CD4-positive, alpha-beta T cell (primary cell): ENCODE data around the gene MYH10. TPM values are rescaled to one million over a fixed set of nuclear protein-coding genes. Genes with fewer than 3 reads are reported as not detected.

Source experiments
- ATAC-seq: fragments of 200-7000 bp; cut with Tn5 transposase; one replicate; pipeline ENCODE4 v1.10.0; 2022; ENCODE audit warnings: mild to moderate bottlenecking; ENCODE audit not compliant: poor library complexity
- CTCF ChIA-PET: fragments of 350-600 bp; sonication (Branson Sonifier 250); formaldehyde crosslinking; loops from one replicate; lab custom pipeline; 2021; ENCODE audit warnings: antibody characterized with exemption, inconsistent platforms; lab: Charles Lee
- POLR2A ChIA-PET: fragments of 350-600 bp; sonication (Branson Sonifier 250); formaldehyde crosslinking; loops from one replicate; lab custom pipeline; 2021; ENCODE audit warnings: antibody characterized with exemption, inconsistent platforms; lab: Charles Lee
- DNase-seq, 14 experiments: peaks; one replicate each; pipeline ENCODE4 v3.0.0-alpha.2; 2013 to 2020; ENCODE audit warnings: mixed read lengths in 2 of 14
- H3K27ac ChIP-seq, 2 donors: one replicate each; pipeline versions ENCODE4 v1.5.1 to v1.7.0; 2013; ENCODE audit warnings: low read length in 2 of 2, low read depth in 1 of 2, mild to moderate bottlenecking in 1 of 2
- H3K27me3 ChIP-seq, 2 experiments: 1 replicate in 1 of 2; 2 replicates in 1 of 2; pipeline versions ENCODE4 v1.6.1 to v1.7.0; 2013; ENCODE audit warnings: low read length in 2 of 2, control low read depth in 1 of 2, mild to moderate bottlenecking in 1 of 2, moderate library complexity in 1 of 2; ENCODE audit not compliant: insufficient read depth in 2 of 2, control insufficient read depth in 1 of 2
- H3K36me3 ChIP-seq: one replicate; pipeline ENCODE4 v1.6.1; 2013; ENCODE audit warnings: low read length, control low read depth; ENCODE audit not compliant: insufficient read depth
- H3K4me1 ChIP-seq: one replicate; pipeline ENCODE4 v1.6.1; 2013; ENCODE audit warnings: low read length, control low read depth; ENCODE audit not compliant: insufficient read depth
- H3K4me3 ChIP-seq: one replicate; pipeline ENCODE4 v1.5.1; 2013; ENCODE audit warnings: mild to moderate bottlenecking, low read length, moderate library complexity
- H3K9me3 ChIP-seq, 2 experiments: 1 replicate in 1 of 2; 2 replicates in 1 of 2; pipeline versions ENCODE4 v1.6.1 to v1.7.0; 2013; ENCODE audit warnings: low read length in 2 of 2, mild to moderate bottlenecking in 2 of 2, control low read depth in 1 of 2, moderate library complexity in 1 of 2; ENCODE audit not compliant: control insufficient read depth in 1 of 2, insufficient read depth in 1 of 2
- H3K27ac Mint-ChIP-seq: one replicate; pipeline ENCODE4 v1.8.0; 2020; ENCODE audit warnings: mixed read lengths
- H3K27me3 Mint-ChIP-seq: one replicate; pipeline ENCODE4 v1.8.0; 2021; ENCODE audit warnings: mixed read lengths
- H3K36me3 Mint-ChIP-seq: one replicate; pipeline ENCODE4 v1.8.0; 2021; ENCODE audit warnings: low read depth, mixed read lengths
- H3K4me1 Mint-ChIP-seq: one replicate; pipeline ENCODE4 v1.8.0; 2021; ENCODE audit warnings: low read depth, mixed read lengths
- H3K4me3 Mint-ChIP-seq: one replicate; pipeline ENCODE4 v1.8.0; 2020; ENCODE audit warnings: mild to moderate bottlenecking, mixed read lengths
- H3K9me3 Mint-ChIP-seq: one replicate; pipeline ENCODE4 v1.8.0; 2020; ENCODE audit warnings: mixed read lengths
- intact Hi-C, 2 experiments: fragments of 100-400 bp; cut with DNase I in 1 of 2; cut with micrococcal nuclease in 1 of 2; formaldehyde crosslinking; loops; one replicate each; pipeline versions ENCODE4 v1.15.1 to v1.9.0; 2023 to 2025; cut with DNase I, micrococcal nuclease
- total RNA-seq, 174 experiments: library from RNA in 2 of 174; stranded (reverse) in 2 of 174; gene quantifications; one replicate each; pipeline ENCODE4 v1.2.3 and lab custom pipeline; 2021 to 2026
- TF ChIP-seq, protein P1 (sequence below): fragments of 200-600 bp; IDR thresholded peaks from one replicate; pipeline ENCODE4 v1.8.0; 2022; ENCODE audit warnings: antibody characterized with exemption, mild to moderate bottlenecking

The MYH10 gene
- total RNA-seq, 2 experiments from 2014 or later = 1.5 to 1.9 TPM

GRCh38 chr17:8643855-8644506, 13.5 kb upstream of the MYH10 start:
- H3K4me1 Mint-ChIP-seq = no peaks in the 10 kb centered on the region
- H3K4me1 ChIP-seq = no peaks in the 10 kb centered on the region
- peaks cover 0 to 9% of the 10 kb centered on the region in 2 experiments for H3K27me3 ChIP-seq
- H3K27me3 Mint-ChIP-seq = peaks cover 24% of the 10 kb centered on the region
- ChIA-PET POLR2A (no interaction called here), CTCF (no interaction called here)
- DNase-seq = no peak
- no peak overlapping the region for H3K4me3 ChIP-seq
- H3K4me3 Mint-ChIP-seq = no peak overlapping the region
- H3K36me3 ChIP-seq = no peaks in the 10 kb centered on the region
- no peak for ATAC-seq
- intact Hi-C loops = no loop called here
- no peaks in the 10 kb centered on the region for H3K9me3 ChIP-seq
- no peaks in the 10 kb centered on the region for H3K9me3 Mint-ChIP-seq
- TF ChIP-seq, protein P1, sequence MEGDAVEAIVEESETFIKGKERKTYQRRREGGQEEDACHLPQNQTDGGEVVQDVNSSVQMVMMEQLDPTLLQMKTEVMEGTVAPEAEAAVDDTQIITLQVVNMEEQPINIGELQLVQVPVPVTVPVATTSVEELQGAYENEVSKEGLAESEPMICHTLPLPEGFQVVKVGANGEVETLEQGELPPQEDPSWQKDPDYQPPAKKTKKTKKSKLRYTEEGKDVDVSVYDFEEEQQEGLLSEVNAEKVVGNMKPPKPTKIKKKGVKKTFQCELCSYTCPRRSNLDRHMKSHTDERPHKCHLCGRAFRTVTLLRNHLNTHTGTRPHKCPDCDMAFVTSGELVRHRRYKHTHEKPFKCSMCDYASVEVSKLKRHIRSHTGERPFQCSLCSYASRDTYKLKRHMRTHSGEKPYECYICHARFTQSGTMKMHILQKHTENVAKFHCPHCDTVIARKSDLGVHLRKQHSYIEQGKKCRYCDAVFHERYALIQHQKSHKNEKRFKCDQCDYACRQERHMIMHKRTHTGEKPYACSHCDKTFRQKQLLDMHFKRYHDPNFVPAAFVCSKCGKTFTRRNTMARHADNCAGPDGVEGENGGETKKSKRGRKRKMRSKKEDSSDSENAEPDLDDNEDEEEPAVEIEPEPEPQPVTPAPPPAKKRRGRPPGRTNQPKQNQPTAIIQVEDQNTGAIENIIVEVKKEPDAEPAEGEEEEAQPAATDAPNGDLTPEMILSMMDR = no peak
- no peaks in the 10 kb centered on the region for H3K36me3 Mint-ChIP-seq
- no peak overlapping the region for H3K27ac ChIP-seq
- H3K27ac Mint-ChIP-seq = no peak overlapping the region

- no peak for ATAC-seq
- no peaks in the 10 kb centered on the region for H3K4me1 ChIP-seq
- no peaks in the 10 kb centered on the region for H3K36me3 ChIP-seq
- H3K27ac ChIP-seq = no peak overlapping the region
- DNase-seq = no peak
- no peak overlapping the region for H3K4me3 ChIP-seq
- intact Hi-C loops = loop anchor here in 1 of 2 experiments (2.0 kb wide), 1 partner anchor 17 kb away; no protein-coding TSS in a partner anchor
- CTCF ChIA-PET = no interaction called here
- POLR2A ChIA-PET = no interaction called here
- H3K36me3 Mint-ChIP-seq = no peaks in the 10 kb centered on the region
- no peak overlapping the region for H3K27ac Mint-ChIP-seq
- H3K4me3 Mint-ChIP-seq = no peak overlapping the region
- H3K27me3 Mint-ChIP-seq = peaks cover 12% of the 10 kb centered on the region
- peaks cover 0 to 5% of the 10 kb centered on the region in 2 experiments for H3K27me3 ChIP-seq
- H3K9me3 Mint-ChIP-seq = no peaks in the 10 kb centered on the region
- H3K4me1 Mint-ChIP-seq = no peaks in the 10 kb centered on the region
- TF ChIP-seq, protein P1 = no peak
- no peaks in the 10 kb centered on the region for H3K9me3 ChIP-seq
These were observed 9.2 kb upstream of the MYH10 start for GRCh38 chr17:8639709-8640108.

DNA sequence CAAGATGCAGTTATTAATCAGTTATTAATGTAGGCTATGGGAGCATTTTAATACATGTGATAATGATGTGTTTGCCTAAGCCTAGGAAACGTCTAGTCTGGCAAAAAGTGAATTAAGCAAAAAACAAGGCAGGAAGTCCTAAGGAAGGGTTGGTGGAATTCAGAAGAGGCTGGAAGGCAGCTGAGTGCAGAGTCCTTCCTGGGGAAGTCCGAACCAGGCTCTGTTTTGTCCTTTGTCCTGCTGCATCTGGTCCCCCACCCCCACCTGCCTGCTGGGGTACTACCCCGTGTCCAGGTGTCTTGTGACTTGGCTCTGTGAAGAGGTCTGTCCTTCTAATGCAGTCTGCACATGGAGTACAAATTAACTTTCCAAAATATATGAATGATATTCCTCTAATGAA, 1.5 kb upstream of the MYH10 start:
- Mint-ChIP-seq H3K36me3 (peaks cover 7% of the 10 kb centered on the region), H3K9me3 (no peaks in the 10 kb centered on the region), H3K4me1 (peaks cover 23% of the 10 kb centered on the region), H3K27me3 (peaks cover 53% of the 10 kb centered on the region), H3K27ac (no peak overlapping the region), H3K4me3 (peak overlapping the region; percentile 32)
- Histone ChIP-seq H3K9me3 (no peaks in the 10 kb centered on the region), H3K4me1 (peaks cover 18% of the 10 kb centered on the region), H3K27ac (no peak overlapping the region), H3K36me3 (no peaks in the 10 kb centered on the region), H3K4me3 (no peak overlapping the region), H3K27me3 (peaks cover 6 to 29% of the 10 kb centered on the region in 2 experiments)
- intact Hi-C loops = loop anchor here in 1 of 2 experiments (5.0 kb wide), 1 partner anchor 110 kb away; the partner anchor contains the start of gene CCDC42
- no peak for ATAC-seq
- DNase-seq = peak in 1 of 14 experiments; percentile 14
- CTCF ChIA-PET = no interaction called here
- TF ChIP-seq, protein P1 = no peak
- POLR2A ChIA-PET = no interaction called here
